Measurements from ENCODE around the gene OTUD6A. TPM values are rescaled to one million over a fixed set of nuclear protein-coding genes. Genes with fewer than 3 reads are reported as not detected.

OTUD6A gene
- polyA plus RNA-seq, 4 donors, result 0.09 TPM; not detected in 3

Other genes starting within 250 kb of the OTUD6A start
- gene AWAT2, start 12.5 kb upstream of the OTUD6A start, polyA plus RNA-seq (ENCODE audit: insufficient read length in 4 of 4), result not detected
- gene IGBP1, start 71.0 kb downstream of the OTUD6A start, polyA plus RNA-seq (ENCODE audit: insufficient read length in 4 of 4), result 100 to 1,000 TPM in 2 of 4 donors, 10 to 100 TPM in 2; 86.7 to 109 (median 98.2) TPM
- gene DGAT2L6, start 115.0 kb downstream of the OTUD6A start, polyA plus RNA-seq (ENCODE audit: insufficient read length in 4 of 4), result not detected
- not detected for gene AWAT1, start 172.2 kb downstream of the OTUD6A start, polyA plus RNA-seq (ENCODE audit: insufficient read length in 4 of 4)
- gene P2RY4, start 197.7 kb downstream of the OTUD6A start, polyA plus RNA-seq (ENCODE audit: insufficient read length in 4 of 4), result under 1 TPM; 0.14 to 0.27 (median 0.21) TPM
- gene ARR3, start 205.9 kb downstream of the OTUD6A start, polyA plus RNA-seq (ENCODE audit: insufficient read length in 4 of 4), result 1 to 10 TPM in 1 of 4 donors, under 1 TPM in 3; 0.23 to 1.2 (median 0.51) TPM
- 1 to 10 TPM in 1 of 4 donors, under 1 TPM in 3; 0.66 to 1.1 (median 0.86) TPM for gene RAB41, start 219.7 kb downstream of the OTUD6A start, polyA plus RNA-seq (ENCODE audit: insufficient read length in 4 of 4)
- gene PDZD11, start 227.5 kb downstream of the OTUD6A start, polyA plus RNA-seq (ENCODE audit: insufficient read length in 4 of 4), result 10 to 100 TPM; 48.4 to 57.9 (median 55.1) TPM
- gene KIF4A, start 227.6 kb downstream of the OTUD6A start, polyA plus RNA-seq (ENCODE audit: insufficient read length in 4 of 4), result 10 to 100 TPM; 14.1 to 18.7 (median 16.8) TPM

All from left renal pelvis (tissue), 4 donors.